Measurements from ENCODE around the gene CNTNAP2.

DNA sequence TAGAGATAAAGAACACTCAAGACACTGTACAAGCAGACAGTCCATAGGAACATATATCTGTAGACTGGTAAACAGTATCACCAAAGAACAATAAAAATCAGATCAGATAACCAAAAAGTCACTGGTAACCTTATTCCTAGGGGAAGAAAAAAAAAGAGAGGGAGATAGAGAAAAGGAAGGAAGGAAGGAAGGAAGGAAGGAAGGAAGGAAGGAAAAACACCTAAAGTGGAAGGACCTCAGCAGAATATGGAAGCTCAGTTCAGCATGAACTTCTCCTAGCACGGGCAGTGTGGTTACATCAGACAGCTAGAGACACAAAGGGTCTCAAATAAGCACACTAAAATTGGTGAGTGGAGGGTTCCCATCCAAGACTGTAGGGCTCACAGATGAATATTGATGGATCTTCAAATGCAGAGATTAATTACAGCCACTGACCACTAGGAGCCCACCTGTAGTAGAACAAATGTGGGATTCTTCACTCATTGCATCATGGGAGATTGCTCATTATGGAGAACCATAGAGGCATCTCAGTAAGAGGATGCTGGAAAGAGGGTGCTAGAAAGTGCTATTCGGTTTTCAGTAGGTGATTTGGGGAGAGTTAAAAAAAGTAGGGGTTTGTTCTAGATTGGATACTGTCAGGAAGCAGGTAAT, 2180.5 kb downstream of the CNTNAP2 start:
- TF ChIP-seq ZNF672 (CRISPR knock-in tag; IDR thresholded peaks at IDR 0.05): no peak
- TF ChIP-seq, protein P1, sequence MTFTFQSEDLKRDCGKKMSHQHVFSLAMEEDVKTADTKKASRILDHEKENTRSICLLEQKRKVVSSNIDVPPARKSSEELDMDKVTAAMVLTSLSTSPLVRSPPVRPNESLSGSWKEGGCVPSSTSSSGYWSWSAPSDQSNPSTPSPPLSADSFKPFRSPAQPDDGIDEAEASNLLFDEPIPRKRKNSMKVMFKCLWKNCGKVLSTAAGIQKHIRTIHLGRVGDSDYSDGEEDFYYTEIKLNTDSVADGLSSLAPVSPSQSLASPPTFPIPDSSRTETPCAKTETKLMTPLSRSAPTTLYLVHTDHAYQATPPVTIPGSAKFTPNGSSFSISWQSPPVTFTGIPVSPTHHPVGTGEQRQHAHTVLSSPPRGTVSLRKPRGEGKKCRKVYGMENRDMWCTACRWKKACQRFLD (CRISPR knock-in tag; IDR thresholded peaks at IDR 0.05; ENCODE audit: borderline replicate concordance): no peak
